ENCODE measurements around the gene CBX2.

The CBX2 gene

DNA sequence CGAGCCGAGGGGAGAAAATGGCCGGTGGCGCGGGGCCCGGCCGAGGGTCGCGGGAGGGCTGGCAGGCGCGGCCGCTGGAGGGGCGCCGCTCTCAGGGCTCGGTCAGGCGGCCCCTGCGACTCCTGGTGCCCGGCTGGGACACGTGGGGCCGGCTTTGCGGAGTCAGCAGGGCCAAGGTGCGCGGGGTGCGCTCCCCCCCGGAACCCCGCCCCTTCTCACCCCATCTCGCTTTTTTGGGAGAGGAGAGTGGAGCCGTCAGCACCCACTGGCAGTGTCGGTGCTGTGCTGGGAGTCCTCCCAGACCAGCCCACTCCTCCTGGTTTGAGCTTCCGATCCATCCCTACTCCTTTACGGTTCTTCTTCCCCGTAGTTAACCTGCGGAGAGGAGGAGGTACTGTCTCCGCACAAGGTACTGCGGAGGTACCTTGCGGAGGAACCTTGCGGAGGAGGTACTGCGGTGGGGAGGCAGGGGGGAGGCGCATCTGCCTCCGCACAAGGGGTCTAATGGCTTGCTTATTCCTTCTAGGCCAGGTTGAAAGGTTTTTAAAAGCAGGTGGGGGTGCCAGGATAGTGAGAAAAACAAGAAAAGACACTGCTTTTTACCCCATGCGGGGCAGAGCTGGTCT lies 38.0 kb downstream of the CBX2 start:
- no peak for DNase-seq (ENCODE audit: low read depth in 2 of 2)
- TF ChIP-seq, protein P1, sequence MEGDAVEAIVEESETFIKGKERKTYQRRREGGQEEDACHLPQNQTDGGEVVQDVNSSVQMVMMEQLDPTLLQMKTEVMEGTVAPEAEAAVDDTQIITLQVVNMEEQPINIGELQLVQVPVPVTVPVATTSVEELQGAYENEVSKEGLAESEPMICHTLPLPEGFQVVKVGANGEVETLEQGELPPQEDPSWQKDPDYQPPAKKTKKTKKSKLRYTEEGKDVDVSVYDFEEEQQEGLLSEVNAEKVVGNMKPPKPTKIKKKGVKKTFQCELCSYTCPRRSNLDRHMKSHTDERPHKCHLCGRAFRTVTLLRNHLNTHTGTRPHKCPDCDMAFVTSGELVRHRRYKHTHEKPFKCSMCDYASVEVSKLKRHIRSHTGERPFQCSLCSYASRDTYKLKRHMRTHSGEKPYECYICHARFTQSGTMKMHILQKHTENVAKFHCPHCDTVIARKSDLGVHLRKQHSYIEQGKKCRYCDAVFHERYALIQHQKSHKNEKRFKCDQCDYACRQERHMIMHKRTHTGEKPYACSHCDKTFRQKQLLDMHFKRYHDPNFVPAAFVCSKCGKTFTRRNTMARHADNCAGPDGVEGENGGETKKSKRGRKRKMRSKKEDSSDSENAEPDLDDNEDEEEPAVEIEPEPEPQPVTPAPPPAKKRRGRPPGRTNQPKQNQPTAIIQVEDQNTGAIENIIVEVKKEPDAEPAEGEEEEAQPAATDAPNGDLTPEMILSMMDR (IDR thresholded peaks at IDR 0.05; ENCODE audit: low read depth, low read length): no peak
- H3K4me3 ChIP-seq (replicated peaks in 1 of 2; ENCODE audit: low read depth in 2 of 2, low read length in 2 of 2): no peak overlapping the region

DNA sequence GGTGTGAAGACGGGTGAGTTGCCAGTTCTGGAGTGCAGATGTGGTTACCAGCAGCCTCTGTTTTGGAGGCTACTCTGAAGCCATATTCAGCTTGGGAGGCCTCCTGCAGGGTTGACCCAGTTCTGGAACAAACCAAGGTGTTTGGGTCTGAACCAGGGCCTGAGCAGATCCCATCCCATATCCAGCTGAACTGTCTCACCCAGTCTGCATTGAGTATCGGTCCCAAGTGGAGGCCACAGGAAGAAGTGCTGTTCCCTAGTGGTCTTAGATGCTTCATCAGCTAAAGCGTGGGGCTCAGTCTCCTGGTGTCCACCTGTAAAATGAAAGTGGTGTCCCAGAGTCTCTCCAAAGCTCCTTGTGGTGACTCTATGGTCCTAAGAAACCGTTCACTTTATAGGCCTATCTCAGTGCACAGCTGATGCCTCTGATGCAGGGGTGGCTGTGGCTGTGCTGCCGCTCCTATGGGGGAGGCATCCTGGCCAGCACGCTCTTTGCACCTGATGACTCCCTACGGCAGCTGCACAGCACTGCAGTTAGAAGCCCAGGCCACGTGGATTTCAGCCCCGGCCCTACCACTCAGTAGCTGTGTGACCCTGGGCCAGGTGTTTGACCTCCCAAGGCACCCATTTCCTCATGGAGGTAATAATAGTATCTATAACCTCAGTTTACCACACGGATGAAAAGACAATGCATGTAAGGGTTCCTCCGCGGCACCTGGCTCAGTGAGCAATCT lies 40.2 kb downstream of the CBX2 start:
- TF ChIP-seq, protein P1 (IDR thresholded peaks at IDR 0.05; ENCODE audit: low read depth, low read length): no peak
- no peak for DNase-seq (ENCODE audit: low read depth in 2 of 2)
- no peak overlapping the region for H3K4me3 ChIP-seq (replicated peaks in 1 of 2; ENCODE audit: low read depth in 2 of 2, low read length in 2 of 2)

DNA sequence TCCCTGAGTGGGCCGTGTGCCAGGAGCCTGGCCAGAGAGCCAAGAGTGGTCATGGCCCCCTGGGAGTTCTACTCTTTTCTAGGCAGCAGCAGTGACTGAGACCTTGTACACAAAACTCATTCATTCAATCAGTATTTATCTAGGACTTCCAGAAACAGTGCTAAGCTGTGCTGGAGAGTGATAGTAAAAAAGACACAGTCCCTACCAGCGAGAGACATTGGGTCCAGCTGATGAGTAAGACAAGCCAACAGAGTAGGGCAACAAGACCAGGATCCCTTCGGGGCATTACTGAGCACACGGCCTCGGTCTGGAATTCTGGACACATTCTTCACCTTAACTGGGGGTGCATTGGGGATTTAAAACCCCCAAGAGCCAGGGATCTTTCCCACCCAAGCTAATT lies 41.1 kb downstream of the CBX2 start:
- no peak overlapping the region for H3K4me3 ChIP-seq (replicated peaks in 1 of 2; ENCODE audit: low read depth in 2 of 2, low read length in 2 of 2)
- DNase-seq (ENCODE audit: low read depth in 2 of 2): no peak
- TF ChIP-seq, protein P1 (IDR thresholded peaks at IDR 0.05; ENCODE audit: low read depth, low read length): no peak

DNA sequence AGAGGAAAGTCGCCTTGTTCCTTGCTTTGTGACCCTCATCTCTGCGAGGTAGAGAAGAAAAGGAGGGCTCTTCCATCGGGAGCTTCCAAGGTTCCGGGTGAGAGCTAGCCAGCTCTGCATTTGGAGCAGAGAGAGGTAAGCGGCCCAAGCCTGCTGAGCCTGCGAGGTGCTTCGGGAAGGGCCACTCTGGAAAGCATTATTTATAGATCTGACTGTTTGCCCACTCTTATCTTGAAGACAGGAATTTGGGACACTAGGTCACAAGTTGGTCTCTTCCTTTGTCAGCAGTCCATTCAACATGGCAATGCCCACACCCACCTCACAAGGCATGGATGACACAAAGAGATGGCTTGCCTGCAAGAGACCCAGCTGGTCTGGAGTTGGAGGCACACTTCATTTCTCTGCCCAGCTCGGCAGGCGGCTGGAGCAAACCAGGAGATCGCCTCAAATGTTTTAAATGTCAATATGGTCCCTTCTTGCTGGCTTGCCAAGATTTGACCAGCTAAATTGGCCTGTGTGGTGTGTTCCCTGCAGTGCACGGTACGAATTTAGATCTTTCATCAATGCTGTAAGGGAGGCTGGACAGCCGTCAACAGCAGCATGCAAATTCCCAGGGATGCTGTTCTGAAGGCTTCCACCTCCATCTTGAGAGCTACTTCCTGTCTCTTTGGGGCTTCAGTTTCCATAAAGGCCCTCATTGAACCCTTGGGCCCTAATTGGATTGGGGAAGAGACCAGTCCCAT lies 41.8 kb downstream of the CBX2 start:
- TF ChIP-seq, protein P1 (IDR thresholded peaks at IDR 0.05; ENCODE audit: low read depth, low read length): no peak
- DNase-seq (ENCODE audit: low read depth in 2 of 2): no peak
- no peak overlapping the region for H3K4me3 ChIP-seq (replicated peaks in 1 of 2; ENCODE audit: low read depth in 2 of 2, low read length in 2 of 2)

DNA sequence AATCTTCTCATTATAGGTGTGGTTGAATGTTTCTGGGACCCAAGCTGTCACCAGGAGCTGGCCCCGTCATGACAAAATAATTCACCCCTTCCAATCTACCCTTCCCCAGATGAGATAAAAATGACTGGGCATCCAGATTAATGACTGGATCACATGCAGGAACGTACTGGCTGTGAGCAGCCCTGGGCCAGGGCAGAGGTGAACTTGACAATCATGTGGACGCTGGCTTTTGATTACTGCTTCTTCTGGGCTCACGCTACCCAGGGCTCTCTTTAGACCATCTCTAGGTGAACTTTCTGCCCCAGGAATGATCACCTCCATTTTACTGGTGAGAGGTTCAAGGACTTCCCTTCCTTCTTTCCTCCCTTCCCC lies 43.0 kb downstream of the CBX2 start:
- H3K4me3 ChIP-seq (replicated peaks in 1 of 2; ENCODE audit: low read depth in 2 of 2, low read length in 2 of 2): no peak overlapping the region
- no peak for DNase-seq (ENCODE audit: low read depth in 2 of 2)
- TF ChIP-seq, protein P1 (IDR thresholded peaks at IDR 0.05; ENCODE audit: low read depth, low read length): no peak

DNA sequence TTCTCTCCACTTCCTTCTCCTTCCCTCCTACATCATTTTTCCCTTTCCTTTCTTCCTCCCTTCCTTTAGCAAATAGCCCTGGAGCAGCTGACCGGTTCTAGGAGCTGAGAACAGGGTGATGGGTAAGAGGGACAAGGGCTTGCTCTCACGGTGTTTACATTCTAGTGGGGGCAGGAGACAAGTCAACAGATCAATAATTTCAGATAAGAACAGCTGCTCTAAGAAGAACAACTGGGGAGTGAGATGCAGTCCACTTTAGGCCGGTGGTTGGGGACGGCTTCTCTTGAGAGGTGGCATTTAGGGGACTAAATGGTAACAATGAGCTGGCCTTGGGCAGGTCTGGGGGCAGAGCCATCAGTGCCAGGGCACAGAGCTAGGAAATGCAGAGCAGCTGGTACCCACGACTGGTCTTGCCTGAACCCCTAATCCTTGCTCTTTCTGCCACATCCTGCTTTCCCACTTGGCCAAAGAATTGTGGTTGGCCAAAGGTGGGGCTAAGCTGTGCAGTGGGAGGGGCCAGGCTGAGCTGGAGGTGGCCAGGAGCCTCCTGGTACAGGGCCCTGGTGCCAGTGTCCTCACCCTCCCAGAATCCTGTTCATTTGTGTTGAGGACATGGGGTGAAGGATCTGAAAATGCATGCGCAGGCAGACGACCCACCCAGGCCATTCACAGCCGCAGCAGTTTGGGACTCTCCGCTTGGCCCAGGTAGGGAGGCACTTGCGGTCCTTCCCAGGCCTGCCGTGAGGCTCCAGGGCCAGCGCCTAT lies 43.6 kb downstream of the CBX2 start:
- no peak overlapping the region for H3K4me3 ChIP-seq (replicated peaks in 1 of 2; ENCODE audit: low read depth in 2 of 2, low read length in 2 of 2)
- DNase-seq (ENCODE audit: low read depth in 2 of 2): no peak
- TF ChIP-seq, protein P1 (IDR thresholded peaks at IDR 0.05; ENCODE audit: low read depth, low read length): no peak

All from cardiac fibroblast (primary cell).